ES-I3 (cell line): Measurements from ENCODE around the gene EYS.
"Not testable (repeated sequence)": the region's sequence is repeated elsewhere in the genome, so short reads cannot be mapped to it uniquely, and the experiment has no call there.

Experiments
- H3K36me3 ChIP-seq: 2 replicates; pipeline ENCODE4 v1.6.1; 2013; ENCODE audit warnings: mild to moderate bottlenecking, low read length, control low read depth, moderate library complexity; ENCODE audit not compliant: insufficient read depth
- H3K4me1 ChIP-seq: 2 replicates; pipeline ENCODE4 v1.6.1; 2013; ENCODE audit warnings: mild to moderate bottlenecking, control low read depth, low read length; ENCODE audit not compliant: insufficient read depth
- H3K9ac ChIP-seq: 2 replicates; pipeline ENCODE4 v1.6.1; 2013; ENCODE audit warnings: low read depth, mild to moderate bottlenecking, low read length, moderate library complexity
- H3K9me3 ChIP-seq: 2 replicates; pipeline ENCODE4 v1.6.1; 2013; ENCODE audit warnings: mild to moderate bottlenecking, low read length, moderate library complexity; ENCODE audit not compliant: control insufficient read depth, insufficient read depth

The EYS gene

GRCh38 chr6:65468307-65468706 is 238.7 kb downstream of the EYS start:
- Histone ChIP-seq H3K4me1 (no peaks in the 10 kb centered on the region), H3K9me3 (no peaks in the 10 kb centered on the region)

GRCh38 chr6:65461121-65461520 is 245.9 kb downstream of the EYS start:
- H3K9ac ChIP-seq: no peak overlapping the region
- no peaks in the 10 kb centered on the region for H3K9me3 ChIP-seq
- no peaks in the 10 kb centered on the region for H3K36me3 ChIP-seq
- no peaks in the 10 kb centered on the region for H3K4me1 ChIP-seq

More at GRCh38 chr6:65468307-65468706, 238.7 kb downstream of the EYS start:
- H3K36me3 ChIP-seq: no peaks in the 10 kb centered on the region
- H3K9ac ChIP-seq: no peak overlapping the region

GRCh38 chr6:65452333-65452732 is 254.7 kb downstream of the EYS start:
- no peaks in the 10 kb centered on the region; the same call in 1 of the 2 replicates for H3K4me1 ChIP-seq
- no peak overlapping the region for H3K9ac ChIP-seq
- no peaks in the 10 kb centered on the region for H3K9me3 ChIP-seq
- no peaks in the 10 kb centered on the region for H3K36me3 ChIP-seq

GRCh38 chr6:65450451-65450850 is 256.6 kb downstream of the EYS start:
- Histone ChIP-seq H3K4me1 (no peaks in the 10 kb centered on the region; the same call in 1 of the 2 replicates), H3K9me3 (no peaks in the 10 kb centered on the region), H3K9ac (no peak overlapping the region), H3K36me3 (no peaks in the 10 kb centered on the region)

- H3K36me3 ChIP-seq: no peaks in the 10 kb centered on the region
- H3K4me1 ChIP-seq: no peaks in the 10 kb centered on the region; the same call in 1 of the 2 replicates
- H3K9ac ChIP-seq: no peak overlapping the region
Measured at GRCh38 chr6:65449926-65450325, 257.1 kb downstream of the EYS start.

GRCh38 chr6:65448866-65449265 is 258.2 kb downstream of the EYS start:
- H3K9ac ChIP-seq: no peak overlapping the region
- H3K9me3 ChIP-seq: no peaks in the 10 kb centered on the region
- H3K4me1 ChIP-seq: no peaks in the 10 kb centered on the region; the same call in 1 of the 2 replicates
- no peaks in the 10 kb centered on the region for H3K36me3 ChIP-seq

More at GRCh38 chr6:65449926-65450325, 257.1 kb downstream of the EYS start:
- no peaks in the 10 kb centered on the region for H3K9me3 ChIP-seq

- Histone ChIP-seq H3K9ac (no peak overlapping the region), H3K9me3 (no peaks in the 10 kb centered on the region), H3K4me1 (no peaks in the 10 kb centered on the region), H3K36me3 (no peaks in the 10 kb centered on the region)
Measured at GRCh38 chr6:65436281-65436680, 270.7 kb downstream of the EYS start.

GRCh38 chr6:65416621-65417020 is 290.4 kb downstream of the EYS start:
- no peak overlapping the region for H3K9ac ChIP-seq
- H3K9me3 ChIP-seq: no peaks in the 10 kb centered on the region
- no peaks in the 10 kb centered on the region for H3K36me3 ChIP-seq
- no peaks in the 10 kb centered on the region; the same call in 1 of the 2 replicates for H3K4me1 ChIP-seq

- Histone ChIP-seq H3K36me3 (no peaks in the 10 kb centered on the region), H3K9ac (no peak overlapping the region), H3K4me1 (no peaks in the 10 kb centered on the region; the same call in 1 of the 2 replicates), H3K9me3 (no peaks in the 10 kb centered on the region)
Measured at GRCh38 chr6:65410309-65410708, 296.7 kb downstream of the EYS start.

- H3K4me1 ChIP-seq: no peaks in the 10 kb centered on the region
- no peak overlapping the region for H3K9ac ChIP-seq
- H3K36me3 ChIP-seq: no peaks in the 10 kb centered on the region
- H3K9me3 ChIP-seq: no peaks in the 10 kb centered on the region
Measured at GRCh38 chr6:65402564-65402963, 304.5 kb downstream of the EYS start.

- no peaks in the 10 kb centered on the region for H3K9me3 ChIP-seq
Measured at GRCh38 chr6:65399355-65400084, 307.5 kb downstream of the EYS start.

GRCh38 chr6:65398851-65399250 is 308.2 kb downstream of the EYS start:
- H3K4me1 ChIP-seq: no peaks in the 10 kb centered on the region
- H3K9ac ChIP-seq: no peak overlapping the region
- H3K9me3 ChIP-seq: no peaks in the 10 kb centered on the region
- H3K36me3 ChIP-seq: no peaks in the 10 kb centered on the region

More at GRCh38 chr6:65399355-65400084, 307.5 kb downstream of the EYS start:
- Histone ChIP-seq H3K4me1 (no peaks in the 10 kb centered on the region), H3K9ac (no peak overlapping the region), H3K36me3 (no peaks in the 10 kb centered on the region)

GRCh38 chr6:65350530-65350929 is 356.5 kb downstream of the EYS start:
- H3K36me3 ChIP-seq: no peaks in the 10 kb centered on the region
- no peak overlapping the region for H3K9ac ChIP-seq
- no peaks in the 10 kb centered on the region for H3K9me3 ChIP-seq
- no peaks in the 10 kb centered on the region for H3K4me1 ChIP-seq

GRCh38 chr6:65302655-65303054 is 404.4 kb downstream of the EYS start:
- H3K4me1 ChIP-seq, H3K9ac ChIP-seq, H3K36me3 ChIP-seq, H3K9me3 ChIP-seq: not testable (repeated sequence)

- no peaks in the 10 kb centered on the region; the same call in 1 of the 2 replicates for H3K36me3 ChIP-seq
Measured at GRCh38 chr6:65299236-65299635, 407.8 kb downstream of the EYS start.

More at GRCh38 chr6:65299236-65299635, 407.8 kb downstream of the EYS start:
- H3K4me1 ChIP-seq: no peaks in the 10 kb centered on the region
- no peaks in the 10 kb centered on the region for H3K9me3 ChIP-seq
- no peak overlapping the region for H3K9ac ChIP-seq
